Thyroid gland (tissue), 4 donors: ENCODE measurements around the gene SLC24A4.

ENCODE experiments used
- CTCF ChIP-seq, 6 experiments: fragments of 200-600 bp in 3 of 6; fragments of 450-650 bp in 3 of 6; sonication (generic) in 3 of 6; IDR thresholded peaks; one replicate each; pipeline ENCODE4 v1.5.1; 2016 to 2019; ENCODE audit warnings: antibody characterized with exemption in 6 of 6, mild to moderate bottlenecking in 2 of 6, inconsistent platforms in 1 of 6, moderate library complexity in 1 of 6
- POLR2A ChIP-seq, 2 donors: fragments of 450-650 bp; IDR thresholded peaks; one replicate each; pipeline ENCODE4 v1.6.1; 2017; ENCODE audit warnings: antibody characterized with exemption in 2 of 2, mild to moderate bottlenecking in 2 of 2, moderate library complexity in 1 of 2

- TF ChIP-seq POLR2A (IDR thresholded peaks at IDR 0.05), result no peak
- TF ChIP-seq CTCF (IDR thresholded peaks at IDR 0.05), result no peak
Observed at GRCh38 chr14:92521058-92521415, 198.1 kb downstream of the SLC24A4 start.
